GM10248 (cell line): ENCODE data around the gene MTF1.

ENCODE experiments used
- CTCF ChIA-PET: fragments of 300-600 bp; sonication (Branson Sonifier 250); formaldehyde crosslinking; extraction: SDS; loops from one replicate; lab custom pipeline; 2021; ENCODE audit warnings: antibody characterized with exemption; lab: Yijun Ruan, JAX
- POLR2A ChIA-PET: fragments of 350-650 bp; sonication (Branson Sonifier 250); formaldehyde crosslinking; extraction: SDS; loops from one replicate; lab custom pipeline; 2020; ENCODE audit warnings: antibody characterized with exemption; lab: Yijun Ruan, JAX
- DNase-seq: peaks from one replicate; pipeline ENCODE4 v3.0.0; 2012; ENCODE audit errors: extremely low spot score
- TF ChIP-seq, protein P1 (sequence below): IDR thresholded peaks from 2 replicates; pipeline ENCODE4 v1.5.1; 2012; ENCODE audit warnings: mild to moderate bottlenecking, low read depth; ENCODE audit errors: extremely low read depth, missing control alignments, control extremely low read depth

MTF1 gene

DNA sequence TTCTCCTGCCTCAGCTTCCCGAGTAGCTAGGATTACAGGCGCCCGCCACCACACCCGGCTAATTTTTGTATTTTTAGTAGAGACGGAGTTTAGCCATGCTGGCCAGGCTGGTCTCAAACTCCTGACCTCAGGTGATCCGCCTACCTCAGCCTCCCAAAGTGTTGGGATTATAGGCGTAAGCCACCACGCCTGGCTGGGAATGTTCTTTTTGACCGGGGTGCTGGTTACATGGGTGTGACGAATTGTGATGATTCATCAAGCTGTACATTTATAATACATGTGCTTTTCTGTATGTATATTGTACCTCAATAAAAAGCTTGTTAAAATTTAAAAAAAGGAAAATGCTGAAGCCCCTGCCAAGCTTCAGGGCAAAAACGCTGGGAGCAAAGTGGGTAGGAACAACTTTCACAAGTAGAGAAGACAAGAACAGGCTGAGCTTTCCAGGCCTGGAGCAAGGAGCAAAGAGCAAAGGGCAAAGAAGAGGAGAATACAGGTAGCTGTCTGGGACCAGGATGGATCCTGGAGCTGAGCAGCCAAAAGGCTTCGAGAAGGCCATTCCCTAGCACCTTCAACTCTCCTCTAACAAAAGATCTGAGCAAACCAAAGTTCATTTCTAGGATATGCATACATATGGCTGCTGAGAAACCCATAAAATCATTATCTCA lies 30.9 kb downstream of the MTF1 start:
- TF ChIP-seq, protein P1, sequence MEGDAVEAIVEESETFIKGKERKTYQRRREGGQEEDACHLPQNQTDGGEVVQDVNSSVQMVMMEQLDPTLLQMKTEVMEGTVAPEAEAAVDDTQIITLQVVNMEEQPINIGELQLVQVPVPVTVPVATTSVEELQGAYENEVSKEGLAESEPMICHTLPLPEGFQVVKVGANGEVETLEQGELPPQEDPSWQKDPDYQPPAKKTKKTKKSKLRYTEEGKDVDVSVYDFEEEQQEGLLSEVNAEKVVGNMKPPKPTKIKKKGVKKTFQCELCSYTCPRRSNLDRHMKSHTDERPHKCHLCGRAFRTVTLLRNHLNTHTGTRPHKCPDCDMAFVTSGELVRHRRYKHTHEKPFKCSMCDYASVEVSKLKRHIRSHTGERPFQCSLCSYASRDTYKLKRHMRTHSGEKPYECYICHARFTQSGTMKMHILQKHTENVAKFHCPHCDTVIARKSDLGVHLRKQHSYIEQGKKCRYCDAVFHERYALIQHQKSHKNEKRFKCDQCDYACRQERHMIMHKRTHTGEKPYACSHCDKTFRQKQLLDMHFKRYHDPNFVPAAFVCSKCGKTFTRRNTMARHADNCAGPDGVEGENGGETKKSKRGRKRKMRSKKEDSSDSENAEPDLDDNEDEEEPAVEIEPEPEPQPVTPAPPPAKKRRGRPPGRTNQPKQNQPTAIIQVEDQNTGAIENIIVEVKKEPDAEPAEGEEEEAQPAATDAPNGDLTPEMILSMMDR, result no peak
- POLR2A ChIA-PET, result no interaction called here
- CTCF ChIA-PET, result interaction anchor here (0.7 to 3.5 kb wide), 4 partner anchors 10 to 31 kb away, joined by 3 to 14 read pairs (median 4); partner anchors contain the start of genes C1orf122, MTF1 and YRDC
- DNase-seq, result no peak

DNA sequence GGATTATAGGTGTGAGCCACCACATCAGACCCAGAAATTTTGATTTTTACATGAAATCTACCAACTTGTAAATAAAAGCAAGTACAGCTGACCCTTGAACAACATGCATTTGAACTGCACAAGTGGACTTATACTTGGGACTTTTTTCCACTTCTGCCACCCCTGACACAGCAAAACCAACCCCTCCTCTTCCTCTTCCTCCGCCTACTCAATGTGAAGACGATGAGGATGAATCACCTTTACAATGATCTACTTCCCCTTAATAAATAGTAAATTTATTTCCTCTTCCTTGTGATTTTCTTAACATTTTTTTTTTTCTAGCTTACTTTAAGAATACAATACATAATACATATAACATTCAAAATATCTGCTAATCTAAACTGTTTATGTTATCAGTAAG lies 33.9 kb downstream of the MTF1 start:
- no peak for DNase-seq
- TF ChIP-seq, protein P1, result no peak
- CTCF ChIA-PET, result interaction anchor here (1.3 to 1.6 kb wide), 2 partner anchors 11 to 26 kb away, joined by 3 to 4 read pairs; no protein-coding TSS in a partner anchor
- POLR2A ChIA-PET, result no interaction called here

DNA sequence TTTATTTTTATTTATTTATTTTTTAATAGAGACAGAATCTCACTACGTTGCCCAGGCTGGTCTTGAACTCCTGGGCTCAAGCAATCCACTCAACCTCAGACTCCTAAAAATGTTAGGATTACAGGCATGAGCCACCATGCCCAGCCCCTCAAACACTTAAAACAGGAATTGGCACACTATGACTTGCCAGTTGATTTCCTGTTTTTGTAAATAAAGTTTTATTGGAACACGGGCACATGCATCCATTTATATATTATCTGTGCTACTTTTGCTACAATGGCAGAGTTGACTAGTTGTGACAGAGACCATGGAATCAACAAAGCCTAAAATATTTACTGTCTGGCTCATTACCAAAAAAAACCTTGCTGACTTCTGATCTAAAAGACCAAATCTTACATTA lies 35.4 kb downstream of the MTF1 start:
- DNase-seq, result no peak
- ChIA-PET POLR2A (no interaction called here), CTCF (interaction anchor here (7.5 kb wide), 1 partner anchor 35 kb away, joined by 46 read pairs; the partner anchor contains the start of gene MTF1)
- TF ChIP-seq, protein P1, result no peak

DNA sequence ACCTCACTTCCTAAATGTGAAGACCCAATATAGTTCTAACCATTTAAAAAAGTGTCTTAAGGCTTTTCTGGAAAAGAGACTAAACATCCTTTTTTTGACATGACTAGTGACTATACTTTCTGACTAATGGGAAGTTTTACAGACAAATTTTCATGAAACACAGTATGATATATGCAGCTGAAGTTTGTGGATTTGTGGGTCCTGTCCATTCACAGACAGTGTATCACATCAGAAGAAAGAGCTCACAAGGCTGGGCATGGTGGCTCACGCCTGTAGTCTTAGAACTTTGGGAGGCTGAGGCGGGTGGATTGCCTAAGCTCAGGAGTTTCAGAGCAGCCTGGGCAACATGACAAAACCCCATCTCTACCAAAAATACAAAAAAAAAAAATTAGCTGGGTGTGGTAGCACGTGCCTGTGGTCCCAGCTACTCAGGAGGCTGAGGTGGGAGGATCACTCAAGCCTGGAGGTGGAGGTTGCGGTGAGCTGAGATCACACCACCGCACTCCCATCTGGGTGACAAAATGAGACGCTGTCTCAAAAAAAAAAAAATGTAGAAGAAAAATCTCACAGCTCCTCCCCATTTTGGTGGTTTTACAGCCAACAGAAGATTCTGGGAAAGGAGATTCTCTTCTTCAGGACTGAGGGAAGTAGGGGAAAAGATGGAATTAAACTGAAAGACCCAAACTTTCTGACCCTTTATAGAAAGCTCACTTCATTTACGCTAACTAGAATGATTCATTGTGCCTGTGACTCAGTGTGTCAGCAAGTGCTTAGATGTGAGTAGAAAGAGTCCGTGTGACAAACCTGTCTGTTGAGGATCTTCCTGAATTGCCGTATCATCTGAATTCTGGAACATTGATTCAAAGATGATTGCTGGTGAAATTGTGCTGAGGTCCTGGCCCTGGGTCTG lies 36.2 kb downstream of the MTF1 start:
- TF ChIP-seq, protein P1, result no peak
- ChIA-PET POLR2A (interaction anchor here (1.6 kb wide), 1 partner anchor 15 kb away, joined by 5 read pairs; the partner anchor contains the start of genes C1orf122 and YRDC), CTCF (interaction anchor here (0.9 to 7.5 kb wide), 4 partner anchors 11 to 53 kb away, joined by 3 to 46 read pairs (median 7); partner anchors contain the start of gene MTF1)
- no peak for DNase-seq

DNA sequence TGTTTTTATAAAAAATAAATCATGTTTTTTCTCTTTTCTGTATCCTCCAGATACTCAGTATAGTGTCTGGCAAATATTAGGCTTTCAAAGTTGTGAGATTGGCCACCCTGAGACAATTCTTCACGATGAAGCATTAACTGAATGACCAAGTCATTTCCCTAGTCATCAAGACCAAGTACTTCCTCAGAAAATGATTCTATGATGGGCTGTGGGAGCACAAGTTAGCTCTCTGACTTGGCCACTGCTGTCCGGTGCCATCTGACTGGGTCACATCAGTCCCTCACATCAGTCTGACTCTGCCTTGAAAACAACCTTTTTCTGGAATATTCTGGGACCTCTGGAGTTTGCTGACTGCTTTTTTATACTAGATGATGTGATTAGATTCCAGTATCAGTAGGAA lies 37.9 kb downstream of the MTF1 start:
- POLR2A ChIA-PET, result no interaction called here
- CTCF ChIA-PET, result interaction anchor here (1.5 to 7.5 kb wide), 4 partner anchors 9 to 38 kb away, joined by 4 to 46 read pairs (median 10); partner anchors contain the start of genes C1orf122, MTF1 and YRDC

DNA sequence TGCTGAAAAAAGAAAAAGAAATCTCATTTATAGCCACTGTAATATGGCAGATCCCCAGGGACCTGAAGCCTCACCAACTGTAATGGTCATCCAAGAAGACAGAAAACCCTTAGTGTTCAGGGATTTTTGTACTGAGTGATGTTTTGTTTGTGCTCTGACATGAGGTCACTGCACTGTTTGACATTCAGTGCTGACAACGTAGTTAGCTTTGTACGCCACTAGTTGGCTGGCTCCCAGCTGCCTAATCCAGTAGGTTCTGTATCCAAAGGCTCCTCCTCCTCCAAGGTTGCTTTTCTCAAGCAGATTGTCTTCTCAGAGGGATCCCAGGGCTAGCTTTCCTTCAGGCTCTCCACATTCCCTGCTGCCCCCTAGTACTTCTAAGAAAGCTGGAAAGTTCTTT lies 41.9 kb downstream of the MTF1 start:
- ChIA-PET POLR2A (interaction anchor here (1.0 kb wide), 1 partner anchor 9 kb away, joined by 3 read pairs; the partner anchor contains the start of gene YRDC), CTCF (interaction anchor here (1.1 to 7.5 kb wide), 2 partner anchors 10 to 42 kb away, joined by 3 to 46 read pairs; partner anchors contain the start of genes C1orf122, MTF1 and YRDC)
- TF ChIP-seq, protein P1, result no peak
- DNase-seq, result no peak

More for the DNA sequence above, 37.9 kb downstream of the MTF1 start:
- no peak for DNase-seq
- TF ChIP-seq, protein P1, result no peak
